ENCODE data around the gene SRRD.

The SRRD gene

DNA sequence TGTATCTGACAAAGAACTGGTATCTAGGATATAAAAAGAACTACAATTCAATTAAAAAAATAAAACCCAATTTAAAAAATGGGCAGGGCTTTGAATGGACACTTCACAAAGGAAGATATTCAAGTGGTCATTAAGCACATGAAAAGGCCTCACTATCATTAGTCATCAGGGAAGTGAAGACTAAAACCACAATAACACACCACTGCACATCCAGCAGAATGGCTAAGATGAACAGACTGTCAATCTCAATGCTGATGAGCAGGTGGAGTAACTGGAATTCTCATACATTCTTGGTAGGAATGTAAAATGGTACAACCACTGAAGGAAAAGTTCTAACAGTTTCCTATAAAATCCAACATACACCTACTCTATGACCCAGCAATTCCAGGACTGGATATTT, 9.0 kb upstream of the SRRD start:
- H3K27ac ChIP-seq = no peak overlapping the region
- ChIA-PET POLR2A (ENCODE audit: low non-redundant PET) (no interaction called here), CTCF (no interaction called here)
- DNase-seq (ENCODE audit: low spot score) = no peak
- TF ChIP-seq, protein P1, sequence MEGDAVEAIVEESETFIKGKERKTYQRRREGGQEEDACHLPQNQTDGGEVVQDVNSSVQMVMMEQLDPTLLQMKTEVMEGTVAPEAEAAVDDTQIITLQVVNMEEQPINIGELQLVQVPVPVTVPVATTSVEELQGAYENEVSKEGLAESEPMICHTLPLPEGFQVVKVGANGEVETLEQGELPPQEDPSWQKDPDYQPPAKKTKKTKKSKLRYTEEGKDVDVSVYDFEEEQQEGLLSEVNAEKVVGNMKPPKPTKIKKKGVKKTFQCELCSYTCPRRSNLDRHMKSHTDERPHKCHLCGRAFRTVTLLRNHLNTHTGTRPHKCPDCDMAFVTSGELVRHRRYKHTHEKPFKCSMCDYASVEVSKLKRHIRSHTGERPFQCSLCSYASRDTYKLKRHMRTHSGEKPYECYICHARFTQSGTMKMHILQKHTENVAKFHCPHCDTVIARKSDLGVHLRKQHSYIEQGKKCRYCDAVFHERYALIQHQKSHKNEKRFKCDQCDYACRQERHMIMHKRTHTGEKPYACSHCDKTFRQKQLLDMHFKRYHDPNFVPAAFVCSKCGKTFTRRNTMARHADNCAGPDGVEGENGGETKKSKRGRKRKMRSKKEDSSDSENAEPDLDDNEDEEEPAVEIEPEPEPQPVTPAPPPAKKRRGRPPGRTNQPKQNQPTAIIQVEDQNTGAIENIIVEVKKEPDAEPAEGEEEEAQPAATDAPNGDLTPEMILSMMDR (conservative IDR thresholded peaks at IDR 0.05; ENCODE audit: low read depth) = no peak

DNA sequence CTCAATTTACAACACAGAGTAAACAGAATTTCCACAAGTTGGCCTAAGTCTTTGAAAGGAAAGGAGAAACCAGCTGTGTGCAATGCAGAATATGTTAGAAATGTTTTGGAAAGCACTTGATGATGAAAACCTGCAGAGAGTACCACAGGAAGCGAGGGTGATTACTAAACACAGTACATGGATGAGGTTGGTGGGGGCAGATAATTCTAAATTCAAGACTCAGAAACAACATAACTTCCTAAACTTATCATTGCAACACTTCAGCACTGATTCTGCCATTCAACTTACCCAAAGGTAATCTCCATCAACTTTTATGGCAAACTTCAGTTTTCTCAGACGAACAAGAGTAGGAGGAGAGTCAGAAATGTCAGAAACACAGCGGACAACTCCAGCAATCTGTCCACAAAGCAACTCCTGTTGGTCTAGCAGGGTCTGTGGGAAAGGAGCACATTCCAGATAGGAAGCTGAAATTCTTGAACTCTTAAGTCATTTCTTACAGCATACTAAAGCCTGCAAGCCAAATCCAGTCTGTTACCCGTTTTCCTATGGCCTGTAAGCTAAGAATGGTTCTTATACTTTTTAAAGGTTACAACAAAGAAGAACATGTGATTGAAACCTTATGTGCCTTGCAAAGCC, 6.9 kb upstream of the SRRD start:
- POLR2A ChIA-PET (ENCODE audit: low non-redundant PET) = no interaction called here
- H3K27ac ChIP-seq = no peak overlapping the region
- TF ChIP-seq, protein P1 (conservative IDR thresholded peaks at IDR 0.05; ENCODE audit: low read depth) = no peak
- DNase-seq (ENCODE audit: low spot score) = no peak
- CTCF ChIA-PET = interaction anchor here (0.6 kb wide), 1 partner anchor 9 kb away, joined by 3 read pairs; no protein-coding TSS in a partner anchor

- no peak for DNase-seq (ENCODE audit: low spot score)
- TF ChIP-seq, protein P1 (conservative IDR thresholded peaks at IDR 0.05; ENCODE audit: low read depth) = no peak
- POLR2A ChIA-PET (ENCODE audit: low non-redundant PET) = no interaction called here
- CTCF ChIA-PET = interaction anchor here (0.6 kb wide), 1 partner anchor 9 kb away, joined by 3 read pairs; no protein-coding TSS in a partner anchor
- no peak overlapping the region for H3K27ac ChIP-seq
Measured at GRCh38 chr22:26477341-26477731, 6.3 kb upstream of the SRRD start.

DNA sequence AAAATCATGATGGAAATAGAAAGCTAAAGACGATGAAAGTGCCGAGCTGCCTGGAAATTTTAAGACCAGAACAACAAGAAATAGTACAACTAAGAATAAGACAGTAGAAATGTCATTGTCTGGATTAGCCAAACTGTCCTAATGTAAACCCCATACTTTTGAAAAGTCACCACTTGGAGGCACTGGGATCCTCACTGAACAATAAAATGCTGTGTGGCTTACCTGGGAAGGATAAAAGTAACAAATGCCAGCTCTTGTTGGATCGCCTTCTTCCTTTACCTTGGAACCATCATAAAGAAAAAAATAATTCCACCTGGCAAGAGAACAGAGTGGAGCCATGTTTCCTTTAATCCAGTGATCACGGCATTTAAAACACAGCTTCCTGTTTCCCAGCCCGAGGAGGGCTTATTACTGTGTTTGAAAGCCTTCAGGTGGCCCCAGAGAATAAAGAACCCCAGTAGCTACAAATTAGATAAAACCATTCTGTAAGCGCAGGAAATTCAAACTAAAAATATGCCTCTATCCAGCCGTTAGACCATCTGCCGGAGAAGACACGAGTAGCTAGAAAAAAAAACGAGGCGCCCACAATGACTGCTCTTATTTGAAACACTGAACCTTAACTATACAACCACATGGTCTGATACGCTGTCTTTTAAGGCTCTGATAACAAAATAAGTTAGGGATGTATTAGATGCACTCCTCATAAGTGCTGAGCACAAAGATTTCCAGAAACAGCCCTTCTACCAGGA, 4.5 kb upstream of the SRRD start:
- H3K27ac ChIP-seq = peak overlapping the region; percentile 51
- TF ChIP-seq, protein P1 (conservative IDR thresholded peaks at IDR 0.05; ENCODE audit: low read depth) = no peak
- ChIA-PET CTCF (interaction anchor here (0.7 to 1.4 kb wide), 3 partner anchors 18 to 1154 kb away, joined by 3 to 6 read pairs (median 3); no protein-coding TSS in a partner anchor), POLR2A (ENCODE audit: low non-redundant PET) (no interaction called here)
- DNase-seq (ENCODE audit: low spot score) = no peak

DNA sequence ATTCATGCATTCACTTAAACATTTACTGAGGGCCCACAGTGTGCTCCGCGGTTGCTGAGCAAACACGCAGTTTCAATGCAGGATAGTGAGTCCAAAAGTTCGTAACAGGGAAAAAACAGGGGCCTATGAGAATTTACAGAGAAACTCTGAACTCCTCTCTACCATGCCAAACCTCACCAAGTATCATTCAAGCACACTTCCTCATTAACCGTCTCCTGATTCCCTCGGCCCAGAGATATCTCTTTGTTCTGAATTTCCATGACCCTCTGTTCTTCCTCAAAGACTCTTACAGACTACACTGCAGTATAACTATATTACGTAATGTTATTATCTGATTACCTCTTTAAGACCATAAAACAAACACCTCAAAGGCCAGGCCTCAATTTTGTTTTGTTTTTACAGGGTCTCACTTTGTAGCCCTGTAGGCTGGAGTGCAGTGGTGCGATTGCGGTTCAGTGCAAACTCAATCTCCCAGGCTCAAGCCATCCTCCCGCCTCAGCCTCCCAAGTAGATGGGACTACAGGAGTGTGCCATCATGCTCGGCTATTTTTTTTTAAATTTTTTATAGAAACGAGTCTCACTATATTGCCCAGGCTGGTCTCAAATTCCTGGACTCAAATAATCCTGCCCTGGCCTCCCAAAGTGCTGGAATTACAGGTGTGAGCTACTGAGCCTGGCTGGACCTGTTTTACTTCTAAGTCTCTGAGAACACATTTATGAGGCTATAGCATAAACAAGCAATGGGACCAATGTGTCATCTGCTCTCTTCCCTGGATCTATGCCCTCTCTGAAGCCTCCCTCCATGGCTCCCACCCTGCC, 3.7 kb upstream of the SRRD start:
- TF ChIP-seq, protein P1 (conservative IDR thresholded peaks at IDR 0.05; ENCODE audit: low read depth) = no peak
- peak overlapping the region; percentile 58 for H3K27ac ChIP-seq
- CTCF ChIA-PET = interaction anchor here (0.7 kb wide), 1 partner anchor 192 kb away, joined by 4 read pairs; no protein-coding TSS in a partner anchor
- POLR2A ChIA-PET (ENCODE audit: low non-redundant PET) = no interaction called here
- DNase-seq (ENCODE audit: low spot score) = no peak

DNA sequence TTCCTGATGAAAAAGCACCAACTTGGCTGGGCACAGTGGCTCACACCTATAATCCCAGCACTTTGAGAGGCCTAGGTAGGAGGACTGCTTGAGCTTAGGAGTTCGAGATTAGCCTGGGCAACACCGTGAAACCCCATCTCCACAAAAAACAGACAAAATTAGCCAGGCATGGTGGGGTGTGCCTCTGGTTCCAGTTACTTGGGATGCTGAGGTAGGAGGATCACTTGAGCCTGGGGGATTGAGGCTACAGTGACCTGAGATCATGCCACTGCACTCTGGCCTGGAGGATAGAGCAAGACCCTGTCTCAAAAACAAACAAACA, 3.1 kb upstream of the SRRD start:
- peak overlapping the region; percentile 58 for H3K27ac ChIP-seq
- TF ChIP-seq, protein P1 (conservative IDR thresholded peaks at IDR 0.05; ENCODE audit: low read depth) = no peak
- no peak for DNase-seq (ENCODE audit: low spot score)
- POLR2A ChIA-PET (ENCODE audit: low non-redundant PET) = no interaction called here
- CTCF ChIA-PET = interaction anchor here (0.7 kb wide), 1 partner anchor 191 kb away, joined by 4 read pairs; no protein-coding TSS in a partner anchor
